ENCODE results near the gene DLGAP4. TPM values are rescaled to one million over a fixed set of nuclear protein-coding genes. Genes with fewer than 3 reads are reported as not detected.

Gene DLGAP4
- total RNA-seq, 2 donors from 2014 or later: 23.1 to 60.0 TPM

- no peak overlapping the region for H3K27ac ChIP-seq
- H3K4me1 ChIP-seq: no peaks in the 10 kb centered on the region
- H3K4me3 ChIP-seq: no peak overlapping the region
- 41 to 48% methylated on average over 3 of the region's 3 CpGs for WGBS, 2 donors
- peaks cover 0 to 4% (median 0%) of the 10 kb centered on the region in 3 donors for H3K9me3 ChIP-seq
- intact Hi-C loops (cut with DNase I): no loop called here
- H3K27me3 ChIP-seq: no peaks in the 10 kb centered on the region
- H3K36me3 ChIP-seq (replicated peaks in 1 of 2; ENCODE audit: insufficient read depth in 1 of 2, low read depth in 2 of 2): no peaks in the 10 kb centered on the region
- no peak for TF ChIP-seq POLR2A (IDR thresholded peaks at IDR 0.05)
- TF ChIP-seq CTCF (IDR thresholded peaks at IDR 0.05): no peak
- ATAC-seq: no peak
- no peak for DNase-seq
Observed at GRCh38 chr20:36398515-36398914, 92.4 kb downstream of the DLGAP4 start.

- TF ChIP-seq CTCF (IDR thresholded peaks at IDR 0.05) (peak in 4 of 7 experiments; percentile 10 to 30 (median 16)), POLR2A (IDR thresholded peaks at IDR 0.05) (no peak)
- ATAC-seq (peak; percentile 59), DNase-seq (peak in 3 of 4 donors; percentile 30 to 48 (median 33))
- Histone ChIP-seq H3K4me3 (no peak overlapping the region), H3K36me3 (replicated peaks in 1 of 2; ENCODE audit: insufficient read depth in 1 of 2, low read depth in 2 of 2) (no peaks in the 10 kb centered on the region), H3K9me3 (peaks cover 0 to 6% (median 0%) of the 10 kb centered on the region in 3 donors), H3K27ac (no peak overlapping the region), H3K27me3 (no peaks in the 10 kb centered on the region), H3K4me1 (no peaks in the 10 kb centered on the region)
- WGBS, 2 donors: 29 to 31% methylated on average over 6 of the region's 6 CpGs
- intact Hi-C loops (cut with DNase I): no loop called here
Observed at GRCh38 chr20:36399147-36399968, 93.2 kb downstream of the DLGAP4 start.

GRCh38 chr20:36399969-36400545 lies 93.9 kb downstream of the DLGAP4 start:
- Histone ChIP-seq H3K27ac (no peak overlapping the region), H3K9me3 (peaks cover 0 to 6% (median 0%) of the 10 kb centered on the region in 3 donors), H3K36me3 (replicated peaks in 1 of 2; ENCODE audit: insufficient read depth in 1 of 2, low read depth in 2 of 2) (no peaks in the 10 kb centered on the region), H3K4me3 (no peak overlapping the region), H3K27me3 (no peaks in the 10 kb centered on the region), H3K4me1 (no peaks in the 10 kb centered on the region)
- intact Hi-C loops (cut with DNase I): no loop called here
- DNase-seq: no peak
- WGBS, 2 donors: 58 to 59% methylated on average over 7 of the region's 7 CpGs
- TF ChIP-seq CTCF (IDR thresholded peaks at IDR 0.05) (no peak), POLR2A (IDR thresholded peaks at IDR 0.05) (no peak)
- no peak for ATAC-seq

- Histone ChIP-seq H3K36me3 (replicated peaks in 1 of 2; ENCODE audit: insufficient read depth in 1 of 2, low read depth in 2 of 2) (no peaks in the 10 kb centered on the region), H3K4me1 (no peaks in the 10 kb centered on the region), H3K9me3 (peaks cover 0 to 6% (median 0%) of the 10 kb centered on the region in 3 donors), H3K27ac (no peak overlapping the region), H3K27me3 (no peaks in the 10 kb centered on the region), H3K4me3 (no peak overlapping the region)
- TF ChIP-seq POLR2A (IDR thresholded peaks at IDR 0.05) (no peak), CTCF (IDR thresholded peaks at IDR 0.05) (no peak)
- intact Hi-C loops (cut with DNase I): no loop called here
- 51 to 54% methylated on average over 14 to 18 of the region's 18 CpGs for WGBS, 2 donors
- ATAC-seq (no peak), DNase-seq (no peak)
Observed at GRCh38 chr20:36400909-36401735, 95.0 kb downstream of the DLGAP4 start.

All from body of pancreas (tissue), 4 donors.